NCI-H1092 (cell line): ENCODE data around the gene MRNIP.
A peak's percentile ranks its signal among the peaks of the same experiment; 100 is the strongest.

ENCODE experiments used
- DNase-seq: peaks from one replicate; lab custom pipeline; 2025; lab: John Stamatoyannopoulos, UW

The MRNIP gene

DNA sequence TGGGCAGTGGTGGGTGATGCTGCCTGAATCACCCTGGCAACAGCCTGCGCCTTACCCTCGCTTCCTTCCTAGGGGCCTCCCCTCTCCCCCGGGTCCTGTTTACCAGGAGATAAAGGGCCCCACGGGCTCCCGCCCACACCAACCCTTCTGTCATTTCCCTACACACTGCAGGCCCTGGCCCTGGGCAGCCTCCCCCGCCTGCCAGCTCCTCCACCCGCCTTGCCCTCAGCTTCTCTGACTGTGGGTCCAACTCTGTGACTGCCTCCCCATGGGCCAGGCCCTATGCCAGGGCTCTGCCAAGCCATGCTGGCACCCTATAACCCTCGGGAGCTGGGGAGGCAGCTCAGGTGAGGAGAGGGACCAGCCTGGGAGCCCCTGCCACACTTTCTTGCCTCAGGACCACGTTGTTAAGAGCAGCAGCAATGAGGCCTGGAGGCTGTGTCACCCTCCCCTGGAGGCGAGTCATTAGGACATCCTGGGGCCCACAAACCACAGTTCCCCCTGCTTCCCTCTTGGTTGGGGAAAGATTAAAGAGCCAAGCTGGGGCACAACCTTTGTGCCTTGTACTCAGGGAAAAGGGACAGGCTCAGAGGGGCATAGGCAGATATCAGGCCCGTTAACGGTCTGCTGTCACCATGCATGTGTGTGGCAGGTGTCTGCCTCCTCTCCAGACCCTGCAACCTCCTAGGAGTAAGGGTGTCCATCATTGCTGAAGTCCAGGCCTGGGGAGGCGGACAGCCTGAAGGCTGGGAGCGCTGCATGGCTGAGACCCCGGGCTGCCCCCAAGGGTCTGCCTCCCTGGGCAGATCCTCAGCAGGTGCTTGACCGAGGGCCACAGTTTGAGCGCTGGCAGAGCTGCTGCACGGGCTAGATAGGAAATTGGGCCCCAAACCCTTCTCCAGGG lies 54.7 kb downstream of the MRNIP start:
- no peak for DNase-seq

DNA sequence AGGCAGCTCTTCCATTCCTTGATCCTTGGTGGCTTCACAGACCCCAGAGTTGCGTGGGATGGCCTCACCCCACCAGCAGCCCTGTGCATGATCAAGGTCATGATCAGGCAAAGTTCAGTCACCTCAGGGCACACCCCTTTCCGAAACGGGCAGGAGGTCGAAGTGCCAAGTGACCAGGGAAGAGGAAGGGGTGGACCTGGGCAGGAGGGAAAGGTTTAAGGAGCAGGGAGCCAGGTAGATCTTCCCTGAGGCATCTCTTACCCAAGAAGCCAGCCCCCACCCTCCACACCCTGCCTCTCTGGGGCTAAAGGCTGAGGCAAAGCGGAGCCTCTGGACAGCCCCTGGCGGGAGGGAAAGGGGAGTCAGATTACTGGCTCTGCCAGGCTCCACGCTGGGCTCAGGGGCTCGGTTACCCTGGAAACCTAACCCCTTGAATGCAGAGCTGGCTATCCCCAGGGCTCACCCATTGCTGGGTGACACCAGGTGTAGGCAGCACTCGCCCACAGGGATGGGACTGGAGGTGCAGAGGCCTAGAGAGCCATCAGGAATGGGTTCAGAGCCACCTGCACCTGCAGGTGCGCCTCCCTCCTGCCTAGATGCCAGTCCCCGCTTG lies 55.6 kb downstream of the MRNIP start:
- peak; percentile 73 for DNase-seq

DNA sequence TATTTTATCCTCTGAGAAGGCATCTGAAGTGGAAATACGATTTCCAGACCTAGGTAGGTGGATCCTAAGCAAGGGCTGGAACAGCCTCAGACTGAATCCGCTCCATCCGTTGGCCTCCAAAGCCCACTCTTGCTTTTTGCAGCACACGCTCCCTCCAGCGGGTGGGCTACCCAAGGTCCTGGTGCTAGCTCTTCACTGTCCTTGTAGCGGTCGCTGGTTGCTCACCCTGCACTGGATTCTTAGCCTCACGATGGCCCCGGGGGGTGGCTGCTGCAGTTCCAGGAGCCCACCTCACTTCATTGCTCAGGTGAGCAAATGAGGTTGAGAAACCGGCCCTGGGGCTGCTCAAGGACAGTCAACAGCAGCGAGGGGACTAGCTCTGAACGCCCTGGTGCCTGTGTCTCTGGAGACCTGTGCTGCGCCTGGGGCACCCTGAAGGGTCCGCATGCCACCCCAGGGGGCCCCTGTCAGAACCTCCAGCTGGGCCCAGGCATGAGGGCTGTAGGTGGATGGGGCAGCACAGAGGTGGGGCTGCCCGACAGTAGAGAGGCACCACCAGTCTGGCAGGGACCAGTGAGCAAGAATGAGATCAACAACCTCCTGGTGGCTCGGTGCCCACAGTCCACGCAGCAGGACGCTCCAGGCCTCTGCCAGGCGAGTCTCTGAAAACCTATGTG lies 56.3 kb downstream of the MRNIP start:
- no peak for DNase-seq

DNA sequence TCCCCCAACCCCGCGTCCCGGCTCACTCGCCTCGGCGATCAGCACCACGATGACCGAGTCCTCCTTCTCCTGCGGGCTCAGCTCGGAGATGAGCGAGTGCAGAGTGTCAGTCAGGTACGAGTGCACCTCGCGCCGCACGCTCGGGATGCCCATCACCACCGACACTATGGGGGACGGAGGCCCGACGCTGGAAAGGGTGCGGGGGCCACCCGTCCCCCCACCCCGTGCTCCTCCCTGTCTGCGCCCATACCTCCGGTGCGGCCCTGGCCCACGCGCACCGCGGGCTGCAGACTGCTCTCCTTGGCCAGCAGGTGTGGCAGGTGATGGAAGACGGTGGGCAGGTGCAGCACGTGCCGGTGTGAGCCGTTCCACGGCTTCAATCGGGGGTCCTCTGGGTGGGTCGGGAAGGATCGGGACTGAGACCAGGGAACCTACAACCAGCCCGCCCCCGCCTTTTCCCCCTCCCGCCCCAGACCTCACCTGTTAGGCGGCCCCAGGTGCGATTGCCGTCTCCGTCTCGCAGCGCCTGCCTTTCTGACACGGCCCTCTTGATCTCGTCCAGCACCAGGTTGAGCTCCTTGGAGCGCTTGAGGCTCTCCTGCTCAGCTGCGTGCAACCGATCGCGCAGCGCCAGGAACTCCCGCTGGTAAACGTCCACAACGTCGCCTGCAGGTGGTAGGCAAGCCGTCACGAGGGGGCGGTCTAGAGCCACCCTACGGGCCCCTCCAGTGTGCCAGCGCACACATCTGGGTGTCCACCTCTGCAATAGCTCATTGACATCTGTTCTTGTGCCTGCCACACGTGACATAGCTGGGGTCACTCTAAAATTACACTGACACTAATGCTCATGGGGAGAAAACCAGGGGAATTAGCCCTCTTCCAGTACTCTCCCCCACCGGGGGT lies 57.1 kb downstream of the MRNIP start:
- no peak for DNase-seq

DNA sequence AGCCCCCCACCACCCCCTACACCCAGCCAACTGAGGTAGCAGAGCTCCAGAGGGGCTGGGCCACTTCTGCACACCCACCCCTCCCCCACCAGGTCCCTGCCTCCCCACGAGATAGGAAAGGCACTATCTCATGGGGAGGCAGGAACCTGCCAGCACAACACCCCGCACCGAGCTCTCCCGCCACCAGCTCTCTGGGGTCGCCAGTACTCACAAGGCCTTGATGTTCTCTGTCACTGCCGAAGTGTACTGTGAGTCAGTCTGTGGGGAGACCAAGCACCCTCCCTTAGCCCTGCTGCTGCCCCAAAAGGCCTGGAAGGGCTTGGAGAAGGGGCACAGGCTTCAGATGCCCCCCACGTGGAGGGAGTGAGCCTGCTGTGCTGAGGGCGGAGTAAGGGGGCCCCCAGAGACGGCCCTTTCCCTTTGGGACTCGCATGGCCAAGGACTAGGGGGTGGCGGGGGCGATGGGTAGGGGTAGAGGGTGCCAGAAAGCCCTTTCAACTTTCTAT lies 57.9 kb downstream of the MRNIP start:
- no peak for DNase-seq

DNA sequence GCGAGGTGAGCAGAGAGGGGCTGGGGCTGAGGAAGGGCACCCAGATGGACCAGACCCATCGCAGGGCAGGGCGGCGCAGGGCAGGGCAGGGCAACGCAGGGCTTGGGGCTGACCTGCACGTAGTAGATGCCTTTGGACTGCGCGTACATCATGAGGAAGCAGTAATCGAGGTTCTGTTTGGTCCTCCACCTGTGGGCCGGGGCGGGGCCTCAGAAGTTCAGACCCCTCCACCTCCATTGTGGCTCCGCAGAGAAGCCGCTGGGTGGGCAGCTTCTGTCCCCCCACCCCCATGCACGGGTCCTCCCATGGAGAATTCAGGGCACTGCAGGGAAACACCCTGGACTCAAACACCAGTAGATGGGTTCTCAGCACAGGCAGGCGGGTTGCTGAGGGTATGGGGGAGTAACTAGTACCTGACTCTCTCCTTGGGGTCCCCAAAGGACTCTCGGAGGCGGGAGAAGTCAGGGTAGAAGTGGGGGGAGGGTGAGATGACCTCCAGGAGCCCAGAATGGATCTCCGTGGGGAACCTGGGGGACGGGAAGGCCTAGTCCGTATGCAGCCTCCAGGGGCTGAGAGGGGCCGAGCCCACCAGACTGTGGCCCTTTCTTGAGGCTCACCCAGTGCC lies 58.4 kb downstream of the MRNIP start:
- DNase-seq: no peak

DNA sequence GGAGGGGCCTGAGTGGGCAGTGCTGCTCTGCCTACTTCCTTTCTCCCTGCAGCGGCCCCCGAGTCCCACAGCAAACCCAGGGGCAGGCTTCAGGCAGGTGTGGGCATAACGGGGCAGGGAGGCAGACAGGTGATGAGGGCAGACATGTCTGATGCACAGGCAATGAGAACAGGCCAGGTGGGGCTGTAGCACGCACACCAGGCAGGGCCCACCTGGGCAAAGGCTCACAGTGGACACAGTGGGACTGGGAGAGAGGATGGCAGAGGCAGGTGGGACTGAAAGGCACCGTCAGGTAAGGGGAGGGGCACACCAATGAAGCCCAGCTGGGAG lies 59.0 kb downstream of the MRNIP start:
- DNase-seq: no peak

DNA sequence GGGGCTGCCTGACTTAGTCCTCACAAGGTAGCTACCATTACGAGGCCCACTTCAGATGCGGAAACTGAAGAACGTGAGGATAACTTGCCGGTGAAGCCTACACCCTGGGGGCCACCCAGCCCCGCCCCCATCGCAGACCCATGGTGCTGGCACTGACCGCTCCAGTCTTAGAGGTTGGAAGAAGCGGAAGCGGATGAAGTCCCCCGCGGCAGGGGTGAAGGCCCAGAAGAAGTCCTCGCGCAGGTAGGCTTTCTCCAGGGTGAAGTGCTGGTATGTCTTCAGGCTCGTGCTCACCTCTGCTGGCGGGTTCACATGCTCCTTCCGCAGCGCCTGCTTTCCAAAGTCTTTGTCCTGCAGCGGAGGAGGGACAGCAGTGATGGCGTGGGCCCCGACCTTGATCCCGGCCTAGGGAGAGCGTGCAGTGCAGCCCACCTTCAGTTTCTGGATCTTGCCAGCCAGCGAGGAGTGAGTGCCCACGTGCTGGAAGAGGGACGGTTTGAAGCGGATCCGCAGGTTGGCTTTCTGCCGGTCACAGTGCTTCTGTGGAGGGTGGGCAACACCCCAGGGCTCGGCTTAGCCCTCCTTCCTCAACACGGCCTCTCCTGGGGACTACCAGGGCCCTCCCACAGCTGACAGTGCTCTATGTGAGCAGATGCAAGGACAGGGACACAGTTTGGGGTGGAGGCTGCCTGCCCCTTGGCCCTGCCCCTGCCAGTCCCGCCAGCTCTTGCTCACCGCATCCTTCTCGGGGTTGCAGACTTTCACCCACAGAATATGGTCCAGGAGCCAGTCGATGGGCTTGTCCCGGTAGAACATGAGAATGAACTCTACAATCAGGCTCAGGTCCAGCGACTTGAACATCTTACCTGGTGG lies 59.6 kb downstream of the MRNIP start:
- DNase-seq: no peak

DNA sequence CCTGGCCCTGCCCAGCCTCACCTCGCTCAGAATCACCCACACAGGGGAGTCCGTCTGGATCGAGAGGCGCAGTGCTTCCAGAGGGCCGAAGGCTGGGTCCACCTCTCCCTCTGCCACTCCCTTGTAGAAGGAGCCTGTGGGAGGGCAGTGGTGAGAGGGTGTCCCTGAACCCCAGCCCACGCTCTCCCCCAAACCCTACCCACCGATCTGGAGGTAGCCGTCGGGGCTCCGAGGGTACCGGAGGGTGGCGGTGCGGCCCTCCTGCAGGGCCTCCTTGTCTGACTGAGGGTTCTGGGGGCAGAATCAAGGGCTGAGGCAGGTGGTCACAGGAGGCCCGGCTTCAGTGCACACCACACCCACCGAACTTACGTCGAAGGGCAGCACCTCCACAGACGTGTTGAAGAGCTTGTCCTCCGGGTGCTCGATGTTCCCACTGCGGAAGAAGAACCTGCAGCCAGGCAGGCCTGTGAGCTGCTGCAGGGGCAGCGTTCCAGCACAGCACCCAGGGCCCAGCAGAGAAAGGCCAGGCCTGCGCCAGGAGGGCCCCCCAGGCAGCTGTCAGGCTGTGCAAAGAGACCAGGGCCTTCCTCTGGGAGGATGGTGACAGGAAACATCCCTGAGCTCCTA lies 60.4 kb downstream of the MRNIP start:
- no peak for DNase-seq

DNA sequence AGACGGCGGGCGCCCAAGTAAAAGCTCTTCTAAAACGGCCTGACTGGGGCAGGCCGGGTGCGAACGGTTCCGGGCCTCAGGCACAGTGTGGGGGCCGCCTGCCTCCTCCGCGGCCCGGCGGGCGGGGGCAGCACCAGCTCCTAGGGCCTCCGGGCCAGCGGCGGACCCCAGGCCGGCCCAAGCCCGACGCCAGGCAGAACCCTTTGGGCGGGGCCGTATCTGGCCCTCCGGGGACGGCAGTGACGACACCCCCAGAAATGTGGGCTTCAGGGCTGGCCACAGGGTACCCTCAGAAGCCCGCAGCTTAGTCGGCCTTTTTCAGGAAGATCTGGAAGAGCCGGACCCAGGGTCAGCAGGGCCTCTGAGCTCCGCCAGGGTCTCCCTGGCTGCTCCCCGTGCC lies 60.9 kb downstream of the MRNIP start:
- no peak for DNase-seq

DNA sequence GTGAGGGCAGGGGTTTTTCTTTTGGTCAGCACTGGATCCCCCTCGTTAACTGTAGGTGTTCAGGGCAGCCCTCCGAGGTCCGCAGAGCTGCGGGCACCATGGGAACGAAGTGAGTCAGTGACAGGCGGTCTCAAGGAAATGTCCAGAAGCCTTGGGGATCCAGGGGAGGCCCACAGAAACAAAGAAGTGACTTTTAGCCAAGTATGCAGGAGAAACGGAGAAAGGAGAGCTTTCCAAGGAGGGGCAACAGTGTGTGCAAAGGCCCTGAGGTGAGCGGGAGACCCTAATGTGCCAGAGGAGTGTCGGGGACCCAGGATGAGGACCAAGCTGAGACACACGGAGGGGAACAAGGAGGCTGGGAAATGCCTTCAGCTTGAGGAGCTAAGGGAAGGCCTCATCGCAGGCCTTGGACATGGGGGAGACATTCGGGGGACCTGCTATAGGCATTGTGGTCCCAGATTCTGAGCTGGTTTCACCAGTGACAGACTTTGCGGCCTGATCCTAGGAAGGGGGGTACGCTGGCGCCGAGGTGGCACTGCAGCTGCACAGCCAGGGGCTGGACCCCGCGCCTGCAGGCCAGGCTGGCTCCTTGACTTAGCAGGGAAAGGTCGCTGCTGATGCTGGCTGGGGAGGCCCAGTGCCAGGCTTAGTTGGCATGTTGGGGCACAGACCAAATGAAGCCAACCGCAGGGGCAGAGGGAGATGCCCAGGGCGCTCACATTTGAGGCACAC lies 61.6 kb downstream of the MRNIP start:
- no peak for DNase-seq

DNA sequence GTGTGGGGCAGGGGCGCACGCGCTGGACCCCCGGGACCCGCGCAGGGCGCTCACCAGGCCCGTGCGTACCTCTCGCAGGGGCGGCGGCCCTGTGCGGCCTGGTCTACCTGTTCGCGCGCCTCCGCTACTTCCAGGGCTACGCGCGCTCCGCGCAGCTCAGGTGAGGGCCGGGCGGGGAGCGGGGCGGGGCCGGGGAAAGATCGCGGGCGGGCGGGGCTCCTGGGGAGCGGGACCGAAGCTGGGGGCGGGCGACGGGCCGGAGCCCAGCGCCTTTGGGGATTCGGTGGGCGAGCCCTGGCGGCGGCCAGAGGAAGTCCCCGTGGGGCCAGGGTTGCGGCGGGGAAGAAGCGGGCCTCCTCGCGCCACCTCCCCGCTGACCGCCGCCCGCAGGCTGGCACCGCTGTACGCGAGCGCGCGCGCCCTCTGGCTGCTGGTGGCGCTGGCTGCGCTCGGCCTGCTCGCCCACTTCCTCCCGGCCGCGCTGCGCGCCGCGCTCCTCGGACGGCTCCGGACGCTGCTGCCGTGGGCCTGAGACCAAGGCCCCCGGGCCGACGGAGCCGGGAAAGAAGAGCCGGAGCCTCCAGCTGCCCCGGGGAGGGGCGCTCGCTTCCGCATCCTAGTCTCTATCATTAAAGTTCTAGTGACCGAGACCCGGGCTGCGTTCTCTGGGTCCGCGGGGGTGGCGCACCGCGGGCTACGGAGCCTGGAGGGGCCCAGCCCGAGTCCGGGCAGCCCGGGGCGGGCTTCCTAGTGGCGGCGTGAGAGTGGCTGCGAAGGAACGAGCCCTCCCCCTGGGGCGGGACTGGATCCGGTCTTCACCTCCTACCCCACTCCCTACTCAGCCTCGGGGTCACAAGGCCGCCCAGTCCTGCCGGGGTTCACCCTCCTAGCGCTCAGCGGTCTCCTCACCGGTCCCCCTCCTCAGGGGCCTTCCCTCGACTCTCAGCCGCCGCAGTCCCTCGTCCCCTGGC lies 62.5 kb downstream of the MRNIP start:
- DNase-seq: peak; percentile 39

DNA sequence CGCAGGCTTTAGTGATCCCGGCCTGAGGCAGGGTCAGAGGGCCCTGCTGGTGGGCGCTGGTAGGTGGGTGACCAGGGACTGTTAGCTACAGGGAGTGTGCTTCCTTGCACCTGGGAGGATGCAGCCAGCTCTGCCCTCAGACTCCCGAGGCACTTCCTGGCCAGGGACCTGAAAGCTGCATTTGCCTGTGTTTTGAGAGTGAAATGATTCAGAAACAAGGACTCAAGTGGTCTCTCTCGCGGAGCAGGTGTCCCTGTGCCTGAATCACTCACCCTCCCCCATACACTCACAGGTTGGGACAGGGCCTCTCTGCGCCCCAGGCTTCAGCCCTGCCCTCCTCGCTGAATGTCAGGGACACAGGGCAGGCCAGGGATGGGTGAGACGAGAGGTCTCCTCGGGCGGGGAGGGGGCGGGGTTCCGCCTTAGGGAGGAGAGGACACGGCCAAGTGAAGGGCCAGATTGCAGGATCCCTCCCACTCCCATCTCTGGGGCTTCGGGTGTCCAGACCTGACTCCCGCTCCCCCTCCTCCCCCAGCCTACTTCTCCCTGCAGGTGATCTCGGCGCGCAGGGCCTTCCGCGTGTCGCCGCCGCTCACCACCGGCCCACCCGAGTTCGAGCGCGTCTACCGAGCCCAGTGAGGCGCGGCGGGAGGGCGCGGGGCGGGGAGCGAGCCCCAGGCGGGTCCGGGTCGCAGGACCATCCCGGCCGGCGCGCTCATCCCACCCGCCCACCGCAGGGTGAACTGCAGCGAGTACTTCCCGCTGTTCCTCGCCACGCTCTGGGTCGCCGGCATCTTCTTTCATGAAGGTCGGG lies 63.4 kb downstream of the MRNIP start:
- no peak for DNase-seq

DNA sequence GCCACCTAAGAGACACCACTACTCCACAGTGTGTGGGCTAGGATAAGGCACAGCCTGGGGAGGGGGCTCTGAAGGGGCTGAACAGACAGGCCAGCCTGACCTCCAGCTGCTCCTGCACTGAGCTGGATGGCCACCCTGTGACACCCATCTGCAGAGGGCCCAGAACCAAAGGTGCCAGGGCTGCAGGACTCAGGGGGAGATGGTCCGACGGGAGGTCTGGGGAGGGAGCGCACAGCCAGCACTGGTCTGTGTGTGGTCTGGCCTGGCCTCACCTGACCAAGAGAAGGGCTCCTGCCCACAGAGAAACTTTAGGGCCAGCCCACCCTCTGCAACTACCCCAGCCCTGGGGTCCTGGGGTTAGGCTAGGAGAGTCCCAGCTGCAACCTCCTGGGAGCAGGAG lies 64.0 kb downstream of the MRNIP start:
- DNase-seq: no peak

DNA sequence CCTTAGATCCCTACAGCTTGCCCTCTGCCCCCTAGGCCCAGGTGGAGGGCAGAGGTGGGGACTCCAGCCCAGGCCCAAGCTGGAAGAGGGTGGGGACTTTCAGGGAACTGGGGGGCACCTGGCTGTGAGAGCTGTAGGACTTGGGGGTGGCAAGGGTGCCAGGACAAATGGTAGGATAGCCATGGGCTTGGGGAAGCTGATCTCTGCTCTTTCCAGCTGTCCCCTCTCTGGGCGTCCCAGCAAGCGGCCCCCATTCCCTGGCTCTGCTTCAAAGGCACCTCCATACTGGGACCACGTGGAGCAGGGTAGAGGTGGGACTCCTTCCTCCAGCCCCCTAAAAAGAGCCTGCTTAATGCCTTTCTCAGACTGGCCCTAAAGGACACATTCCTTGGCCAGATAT lies 64.4 kb downstream of the MRNIP start:
- DNase-seq: no peak

DNA sequence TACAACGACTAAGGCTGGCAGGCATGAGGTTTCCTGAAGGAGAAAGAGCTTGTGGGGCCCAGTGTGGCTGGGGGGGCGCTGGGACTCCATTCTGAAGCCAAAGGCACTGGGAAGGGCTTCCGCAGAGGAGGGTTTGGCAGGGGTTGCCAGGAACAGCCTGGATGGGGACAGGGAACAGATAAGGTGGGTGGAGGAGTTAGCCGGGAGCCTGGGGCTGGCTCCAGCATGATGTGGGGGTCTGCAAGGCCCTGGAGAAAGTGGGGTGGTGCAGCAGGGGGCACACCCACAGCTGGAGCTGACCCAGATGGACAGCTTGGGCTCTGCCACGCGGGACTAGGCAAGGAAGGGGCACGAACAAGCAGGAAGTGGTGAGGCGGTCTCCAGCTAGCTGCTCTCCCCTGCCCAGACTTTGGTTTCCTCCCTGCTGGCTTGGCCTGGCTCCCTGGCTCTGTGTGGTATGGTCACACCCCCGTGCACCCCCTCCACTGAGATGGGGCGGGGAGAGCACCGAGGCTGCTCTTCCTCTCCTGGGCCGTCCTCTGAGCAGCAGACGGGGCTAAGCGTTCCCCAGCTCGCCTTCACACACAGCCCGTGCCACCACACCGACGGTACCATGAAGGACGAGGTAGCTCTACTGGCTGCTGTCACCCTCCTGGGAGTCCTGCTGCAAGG lies 65.0 kb downstream of the MRNIP start, which contains the start of gene LTC4S:
Gene LTC4S (plus strand): TSS at position 519 of the 672 bp plus-strand sequence. CDS start 95 bp downstream, at position 614.
- DNase-seq: no peak
